ENCODE results near the gene LETM1. TPM values are rescaled to one million over a fixed set of nuclear protein-coding genes. Genes with fewer than 3 reads are reported as not detected.
A peak's percentile ranks its signal among the peaks of the same experiment; 100 is the strongest.

The LETM1 gene
- total and polyA plus RNA-seq, 2 of the 13 experiments (the other 11 are each of a cell fraction or from before 2014, with no cell fraction given) = 9.7 to 41.6 TPM

- TF ChIP-seq ATF6 (CRISPR knock-in tag; conservative IDR thresholded peaks at IDR 0.05) (no peak), CCDC6 (CRISPR knock-in tag; IDR thresholded peaks at IDR 0.05) (no peak), ZNF263 (CRISPR knock-in tag; IDR thresholded peaks at IDR 0.05) (peak; percentile 61; the same call in 1 of the 2 replicates), PHF20 (CRISPR knock-in tag; IDR thresholded peaks at IDR 0.05) (no peak), TRAFD1 (CRISPR knock-in tag; IDR thresholded peaks at IDR 0.05; ENCODE audit: borderline replicate concordance) (no peak), SRY (CRISPR knock-in tag; IDR thresholded peaks at IDR 0.05) (0 out of 2 replicates have a peak, but pooled peaks have one; percentile 33), BRD4 (CRISPR knock-in tag; IDR thresholded peaks at IDR 0.05) (peak; percentile 65; the same call in 1 of the 2 replicates), SMAD9 (CRISPR knock-in tag; IDR thresholded peaks at IDR 0.05) (no peak), ZMAT5 (CRISPR knock-in tag; IDR thresholded peaks at IDR 0.05; ENCODE audit: borderline replicate concordance, low read depth) (no peak), FOXA3 (CRISPR knock-in tag; IDR thresholded peaks at IDR 0.05) (peak; percentile 65), ZNF782 (CRISPR knock-in tag; IDR thresholded peaks at IDR 0.05; ENCODE audit: borderline replicate concordance) (peak; percentile 87; the same call in 1 of the 2 replicates), TBX3 (IDR thresholded peaks at IDR 0.05; ENCODE audit: borderline replicate concordance) (no peak), CCAR2 (optimal IDR thresholded peaks at IDR 0.05; ENCODE audit: low read depth, low read length) (no peak), NCOA1 (CRISPR knock-in tag; IDR thresholded peaks at IDR 0.05) (no peak), ZNF567 (CRISPR knock-in tag; IDR thresholded peaks at IDR 0.05; ENCODE audit: borderline replicate concordance) (peak; percentile 63; the same call in 1 of the 2 replicates), ZNF335 (CRISPR knock-in tag; IDR thresholded peaks at IDR 0.05) (peak; percentile 56; the same call in 1 of the 2 replicates), ZSCAN22 (CRISPR knock-in tag; IDR thresholded peaks at IDR 0.05) (no peak), CENPX (CRISPR knock-in tag; IDR thresholded peaks at IDR 0.05) (no peak), ZNF839 (CRISPR knock-in tag; IDR thresholded peaks at IDR 0.05; ENCODE audit: borderline replicate concordance) (no peak), HHEX (CRISPR knock-in tag; IDR thresholded peaks at IDR 0.05) (no peak), SIN3B (IDR thresholded peaks at IDR 0.05; ENCODE audit: low read length) (no peak), SP2 (CRISPR knock-in tag; IDR thresholded peaks at IDR 0.05) (no peak), SNAPC2 (CRISPR knock-in tag; IDR thresholded peaks at IDR 0.05) (0 out of 2 replicates have a peak, but pooled peaks have one; percentile 22), ZNF747 (CRISPR knock-in tag; IDR thresholded peaks at IDR 0.05; ENCODE audit: borderline replicate concordance) (peak; percentile 22; the same call in 1 of the 2 replicates), ZNF549 (CRISPR knock-in tag; IDR thresholded peaks at IDR 0.05) (no peak), ZNF354B (CRISPR knock-in tag; IDR thresholded peaks at IDR 0.05) (no peak), ZNF75D (CRISPR knock-in tag; IDR thresholded peaks at IDR 0.05; ENCODE audit: borderline replicate concordance) (no peak)
- TF ChIP-seq, protein P1, sequence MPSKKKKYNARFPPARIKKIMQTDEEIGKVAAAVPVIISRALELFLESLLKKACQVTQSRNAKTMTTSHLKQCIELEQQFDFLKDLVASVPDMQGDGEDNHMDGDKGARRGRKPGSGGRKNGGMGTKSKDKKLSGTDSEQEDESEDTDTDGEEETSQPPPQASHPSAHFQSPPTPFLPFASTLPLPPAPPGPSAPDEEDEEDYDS (CRISPR knock-in tag; IDR thresholded peaks at IDR 0.05) = no peak; the same call in 1 of the 2 replicates
Measured at GRCh38 chr4:1779588-1780382, 76.2 kb downstream of the LETM1 start (continued).
